Thyroid gland (tissue), 4 donors: Measurements from ENCODE around the gene COMP. TPM values are rescaled to one million over a fixed set of nuclear protein-coding genes. Genes with fewer than 3 reads are reported as not detected.

Experiments
- DNase-seq, 2 donors: peaks; one replicate each; pipeline ENCODE4 v3.0.0-alpha.2; 2019
- H3K27ac ChIP-seq, 3 donors: fragments of 200-600 bp; sonication (generic); 1 replicate in 2 of 3; 2 replicates in 1 of 3; pipeline ENCODE4 v1.5.1; 2016 to 2019; ENCODE audit warnings: mild to moderate bottlenecking in 1 of 3, moderate library complexity in 1 of 3
- H3K27me3 ChIP-seq: fragments of 200-600 bp; sonication (generic); one replicate; pipeline ENCODE4 v1.5.1; 2019
- H3K36me3 ChIP-seq, 2 donors: fragments of 200-600 bp; sonication (generic); one replicate each; pipeline ENCODE4 v1.5.1; 2016 to 2019
- H3K4me1 ChIP-seq, 2 donors: fragments of 200-600 bp; sonication (generic); one replicate each; pipeline ENCODE4 v1.5.1; 2017 to 2019
- H3K4me3 ChIP-seq, 3 donors: fragments of 200-600 bp; sonication (generic); replicated peaks in 1 of 3; 1 replicate in 2 of 3; 2 replicates in 1 of 3; pipeline ENCODE4 v1.5.1; 2016; ENCODE audit warnings: mild to moderate bottlenecking in 1 of 3
- H3K9me3 ChIP-seq: fragments of 200-600 bp; sonication (generic); one replicate; pipeline ENCODE4 v1.5.1; 2017
- CTCF ChIP-seq, 6 experiments: fragments of 200-600 bp in 3 of 6; fragments of 450-650 bp in 3 of 6; sonication (generic) in 3 of 6; IDR thresholded peaks; one replicate each; pipeline ENCODE4 v1.5.1; 2016 to 2019; ENCODE audit warnings: antibody characterized with exemption in 6 of 6, mild to moderate bottlenecking in 2 of 6, inconsistent platforms in 1 of 6, moderate library complexity in 1 of 6
- POLR2A ChIP-seq, 2 donors: fragments of 450-650 bp; IDR thresholded peaks; one replicate each; pipeline ENCODE4 v1.6.1; 2017; ENCODE audit warnings: antibody characterized with exemption in 2 of 2, mild to moderate bottlenecking in 2 of 2, moderate library complexity in 1 of 2
- WGBS, 2 donors: methylation state at CpG; one replicate each; pipeline ENCODE4 v1.1.5; 2017; 5-methylcytosine and 5-hydroxymethylcytosine counted together
- intact Hi-C: fragments of 100-400 bp; cut with DNase I; formaldehyde crosslinking; loops from one replicate; pipeline ENCODE4 v1.15.1; 2023
- total RNA-seq, 4 donors: library from RNA; depleted of rRNA; stranded (reverse); fragments of >200 nt; gene quantifications; one replicate each; pipeline ENCODE4 v1.2.3, GENCODE V29; 2016

COMP gene
- total RNA-seq, 4 donors from 2014 or later: 0.33 to 33.3 (median 1.9) TPM

GRCh38 chr19:18781885-18782527 is 9.1 kb downstream of the COMP start:
- H3K4me1 ChIP-seq: peaks cover 0 to 8% of the 10 kb centered on the region in 2 donors
- WGBS, 2 donors: 85% methylated on average over 19 to 20 of the region's 20 CpGs

GRCh38 chr19:18781047-18781600 is 10.0 kb downstream of the COMP start:
- peaks cover 0 to 8% of the 10 kb centered on the region in 2 donors for H3K4me1 ChIP-seq
- no peak overlapping the region for H3K27ac ChIP-seq
- intact Hi-C loops: no loop called here
- no peak overlapping the region for H3K4me3 ChIP-seq
- no peaks in the 10 kb centered on the region for H3K36me3 ChIP-seq
- no peaks in the 10 kb centered on the region for H3K27me3 ChIP-seq
- WGBS, 2 donors: 91 to 93% methylated on average over 9 to 13 of the region's 14 CpGs
- no peaks in the 10 kb centered on the region for H3K9me3 ChIP-seq
- no peak for DNase-seq
- no peak for TF ChIP-seq CTCF (IDR thresholded peaks at IDR 0.05)
- no peak for TF ChIP-seq POLR2A (IDR thresholded peaks at IDR 0.05)

More at GRCh38 chr19:18781885-18782527, 9.1 kb downstream of the COMP start:
- H3K4me3 ChIP-seq: no peak overlapping the region
- no peak for DNase-seq
- H3K27ac ChIP-seq: no peak overlapping the region
- TF ChIP-seq CTCF (IDR thresholded peaks at IDR 0.05): no peak
- no peak for TF ChIP-seq POLR2A (IDR thresholded peaks at IDR 0.05)
- intact Hi-C loops: no loop called here
- no peaks in the 10 kb centered on the region for H3K9me3 ChIP-seq
- peaks cover 1% of the 10 kb centered on the region for H3K27me3 ChIP-seq
- H3K36me3 ChIP-seq: no peaks in the 10 kb centered on the region

- H3K27me3 ChIP-seq: no peaks in the 10 kb centered on the region
- intact Hi-C loops: no loop called here
- TF ChIP-seq POLR2A (IDR thresholded peaks at IDR 0.05) (no peak), CTCF (IDR thresholded peaks at IDR 0.05) (no peak)
- H3K36me3 ChIP-seq: no peaks in the 10 kb centered on the region
- H3K27ac ChIP-seq: no peak overlapping the region
- 69 to 72% methylated on average over 6 to 10 of the region's 10 CpGs for WGBS, 2 donors
- H3K9me3 ChIP-seq: no peaks in the 10 kb centered on the region
- DNase-seq: no peak
- no peak overlapping the region for H3K4me3 ChIP-seq
- H3K4me1 ChIP-seq: peaks cover 0 to 7% of the 10 kb centered on the region in 2 donors
These were observed 10.5 kb downstream of the COMP start for GRCh38 chr19:18780631-18781030.

- TF ChIP-seq CTCF (IDR thresholded peaks at IDR 0.05) (no peak), POLR2A (IDR thresholded peaks at IDR 0.05) (no peak)
- H3K27ac ChIP-seq: no peak overlapping the region
- no peaks in the 10 kb centered on the region for H3K27me3 ChIP-seq
- no peak for DNase-seq
- WGBS, 2 donors: 91 to 92% methylated on average over 13 to 16 of the region's 17 CpGs
- no peak overlapping the region for H3K4me3 ChIP-seq
- intact Hi-C loops: no loop called here
- no peaks in the 10 kb centered on the region for H3K36me3 ChIP-seq
- H3K4me1 ChIP-seq: peaks cover 0 to 1% of the 10 kb centered on the region in 2 donors
- no peaks in the 10 kb centered on the region for H3K9me3 ChIP-seq
These were observed 11.0 kb downstream of the COMP start for GRCh38 chr19:18780081-18780480.

- 69 to 75% methylated on average over 12 to 14 of the region's 14 CpGs for WGBS, 2 donors
- DNase-seq: no peak
These were observed 12.1 kb downstream of the COMP start for GRCh38 chr19:18778826-18779495.

More at GRCh38 chr19:18778826-18779495, 12.1 kb downstream of the COMP start:
- H3K27me3 ChIP-seq: no peaks in the 10 kb centered on the region
- no peaks in the 10 kb centered on the region for H3K36me3 ChIP-seq
- no peak overlapping the region for H3K4me3 ChIP-seq
- TF ChIP-seq POLR2A (IDR thresholded peaks at IDR 0.05): no peak
- no peak for TF ChIP-seq CTCF (IDR thresholded peaks at IDR 0.05)
- H3K4me1 ChIP-seq: no peaks in the 10 kb centered on the region
- intact Hi-C loops: no loop called here
- no peak overlapping the region for H3K27ac ChIP-seq
- H3K9me3 ChIP-seq: no peaks in the 10 kb centered on the region
